ENCODE results near the gene DNAH1. TPM values are rescaled to one million over a fixed set of nuclear protein-coding genes. Genes with fewer than 3 reads are reported as not detected.

Gene DNAH1
- total RNA-seq, 2 experiments from 2014 or later, result 5.8 to 14.2 TPM

- 0 out of 2 replicates have a peak, but pooled peaks cover 3% of the 10 kb centered on the region for H3K9me3 ChIP-seq (ENCODE audit: low read length)
- H3K9me2 ChIP-seq (ENCODE audit: insufficient read depth, low read length), result no peaks in the 10 kb centered on the region
- no TSS peak for BruUV-seq (replicated peaks)
- H3K27ac ChIP-seq (ENCODE audit: low read depth, low read length, poor library complexity, severe bottlenecking), result no peak overlapping the region
- peaks cover 19% of the 10 kb centered on the region for H3K79me2 ChIP-seq (ENCODE audit: insufficient read depth, low read depth, low read length)
- CTCF ChIA-PET (ENCODE audit: unreplicated experiment), result no interaction called here
- no peak for DNase-seq (ENCODE audit: low spot score)
- POLR2A ChIA-PET, result interaction anchor here (0.6 to 0.9 kb wide), 3 partner anchors 12 to 173 kb away, joined by 3 to 4 read pairs (median 3); no protein-coding TSS in a partner anchor
- intact Hi-C loops (cut with micrococcal nuclease; ENCODE audit: unreplicated experiment), result no loop called here
- peaks cover 25% of the 10 kb centered on the region for H3K4me1 ChIP-seq (ENCODE audit: insufficient read depth, low read length, poor library complexity, severe bottlenecking)
- H3K4me2 ChIP-seq (ENCODE audit: low read length), result no peak overlapping the region
- no peak overlapping the region for H3K4me3 ChIP-seq (ENCODE audit: low read depth, low read length, poor library complexity, severe bottlenecking)
- no peak overlapping the region for H2AFZ ChIP-seq (ENCODE audit: low read length)
- TF ChIP-seq, protein P1, sequence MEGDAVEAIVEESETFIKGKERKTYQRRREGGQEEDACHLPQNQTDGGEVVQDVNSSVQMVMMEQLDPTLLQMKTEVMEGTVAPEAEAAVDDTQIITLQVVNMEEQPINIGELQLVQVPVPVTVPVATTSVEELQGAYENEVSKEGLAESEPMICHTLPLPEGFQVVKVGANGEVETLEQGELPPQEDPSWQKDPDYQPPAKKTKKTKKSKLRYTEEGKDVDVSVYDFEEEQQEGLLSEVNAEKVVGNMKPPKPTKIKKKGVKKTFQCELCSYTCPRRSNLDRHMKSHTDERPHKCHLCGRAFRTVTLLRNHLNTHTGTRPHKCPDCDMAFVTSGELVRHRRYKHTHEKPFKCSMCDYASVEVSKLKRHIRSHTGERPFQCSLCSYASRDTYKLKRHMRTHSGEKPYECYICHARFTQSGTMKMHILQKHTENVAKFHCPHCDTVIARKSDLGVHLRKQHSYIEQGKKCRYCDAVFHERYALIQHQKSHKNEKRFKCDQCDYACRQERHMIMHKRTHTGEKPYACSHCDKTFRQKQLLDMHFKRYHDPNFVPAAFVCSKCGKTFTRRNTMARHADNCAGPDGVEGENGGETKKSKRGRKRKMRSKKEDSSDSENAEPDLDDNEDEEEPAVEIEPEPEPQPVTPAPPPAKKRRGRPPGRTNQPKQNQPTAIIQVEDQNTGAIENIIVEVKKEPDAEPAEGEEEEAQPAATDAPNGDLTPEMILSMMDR (conservative IDR thresholded peaks at IDR 0.05; ENCODE audit: low read length), result no peak
- TF ChIP-seq EZH2phosphoT487 (IDR thresholded peaks at IDR 0.05; ENCODE audit: borderline replicate concordance, low read depth, low read length), result no peak
- peaks cover 14% of the 10 kb centered on the region; the same call in 1 of the 2 replicates for H3K36me3 ChIP-seq (ENCODE audit: insufficient read depth, low read length)
- H4K20me1 ChIP-seq (ENCODE audit: insufficient read depth, low read length), result 0 out of 2 replicates have a peak, but pooled peaks cover 5% of the 10 kb centered on the region
These were observed 99.7 kb downstream of the DNAH1 start for GRCh38 chr3:52415800-52416199.

- H3K79me2 ChIP-seq (ENCODE audit: insufficient read depth, low read depth, low read length), result no peaks in the 10 kb centered on the region
- H4K20me1 ChIP-seq (ENCODE audit: insufficient read depth, low read length), result no peaks in the 10 kb centered on the region
- CTCF ChIA-PET (ENCODE audit: unreplicated experiment), result no interaction called here
- H3K36me3 ChIP-seq (ENCODE audit: insufficient read depth, low read length), result peaks cover 6% of the 10 kb centered on the region; the same call in 1 of the 2 replicates
- H3K27ac ChIP-seq (ENCODE audit: low read depth, low read length, poor library complexity, severe bottlenecking), result no peak overlapping the region
- H2AFZ ChIP-seq (ENCODE audit: low read length), result no peak overlapping the region
- POLR2A ChIA-PET, result no interaction called here
- TF ChIP-seq, protein P1 (conservative IDR thresholded peaks at IDR 0.05; ENCODE audit: low read length), result no peak
- TF ChIP-seq EZH2phosphoT487 (IDR thresholded peaks at IDR 0.05; ENCODE audit: borderline replicate concordance, low read depth, low read length), result no peak
- no peak for DNase-seq (ENCODE audit: low spot score)
- H3K4me2 ChIP-seq (ENCODE audit: low read length), result no peak overlapping the region
- H3K4me1 ChIP-seq (ENCODE audit: insufficient read depth, low read length, poor library complexity, severe bottlenecking), result no peaks in the 10 kb centered on the region
- intact Hi-C loops (cut with micrococcal nuclease; ENCODE audit: unreplicated experiment), result no loop called here
- H3K9me2 ChIP-seq (ENCODE audit: insufficient read depth, low read length), result no peaks in the 10 kb centered on the region
- BruUV-seq (replicated peaks), result no TSS peak
- H3K9me3 ChIP-seq (ENCODE audit: low read length), result 0 out of 2 replicates have a peak, but pooled peaks cover 3% of the 10 kb centered on the region
- H3K4me3 ChIP-seq (ENCODE audit: low read depth, low read length, poor library complexity, severe bottlenecking), result no peak overlapping the region
These were observed 104.3 kb downstream of the DNAH1 start for GRCh38 chr3:52420388-52420787.

- H4K20me1 ChIP-seq (ENCODE audit: insufficient read depth, low read length), result no peaks in the 10 kb centered on the region
- H3K4me1 ChIP-seq (ENCODE audit: insufficient read depth, low read length, poor library complexity, severe bottlenecking), result no peaks in the 10 kb centered on the region
- no peaks in the 10 kb centered on the region for H3K9me2 ChIP-seq (ENCODE audit: insufficient read depth, low read length)
- POLR2A ChIA-PET, result no interaction called here
- no peak overlapping the region for H2AFZ ChIP-seq (ENCODE audit: low read length)
- no TSS peak for BruUV-seq (replicated peaks)
- H3K4me2 ChIP-seq (ENCODE audit: low read length), result no peak overlapping the region
- CTCF ChIA-PET (ENCODE audit: unreplicated experiment), result no interaction called here
- TF ChIP-seq, protein P1 (conservative IDR thresholded peaks at IDR 0.05; ENCODE audit: low read length), result no peak
- no peak for TF ChIP-seq EZH2phosphoT487 (IDR thresholded peaks at IDR 0.05; ENCODE audit: borderline replicate concordance, low read depth, low read length)
- no peak for DNase-seq (ENCODE audit: low spot score)
- intact Hi-C loops (cut with micrococcal nuclease; ENCODE audit: unreplicated experiment), result no loop called here
- H3K79me2 ChIP-seq (ENCODE audit: insufficient read depth, low read depth, low read length), result no peaks in the 10 kb centered on the region
- H3K4me3 ChIP-seq (ENCODE audit: low read depth, low read length, poor library complexity, severe bottlenecking), result no peak overlapping the region
- H3K27ac ChIP-seq (ENCODE audit: low read depth, low read length, poor library complexity, severe bottlenecking), result no peak overlapping the region
- H3K9me3 ChIP-seq (ENCODE audit: low read length), result 0 out of 2 replicates have a peak, but pooled peaks cover 2% of the 10 kb centered on the region
- no peaks in the 10 kb centered on the region for H3K36me3 ChIP-seq (ENCODE audit: insufficient read depth, low read length)
These were observed 106.5 kb downstream of the DNAH1 start for GRCh38 chr3:52422669-52423068.
